ENCODE results near the gene RNGTT. TPM values are rescaled to one million over a fixed set of nuclear protein-coding genes. Genes with fewer than 3 reads are reported as not detected.

RNGTT gene
- polyA plus RNA-seq, 1 donor (not counting 4 experiments of a cell fraction or from before 2014, with no cell fraction given) = 9.7 TPM

DNA sequence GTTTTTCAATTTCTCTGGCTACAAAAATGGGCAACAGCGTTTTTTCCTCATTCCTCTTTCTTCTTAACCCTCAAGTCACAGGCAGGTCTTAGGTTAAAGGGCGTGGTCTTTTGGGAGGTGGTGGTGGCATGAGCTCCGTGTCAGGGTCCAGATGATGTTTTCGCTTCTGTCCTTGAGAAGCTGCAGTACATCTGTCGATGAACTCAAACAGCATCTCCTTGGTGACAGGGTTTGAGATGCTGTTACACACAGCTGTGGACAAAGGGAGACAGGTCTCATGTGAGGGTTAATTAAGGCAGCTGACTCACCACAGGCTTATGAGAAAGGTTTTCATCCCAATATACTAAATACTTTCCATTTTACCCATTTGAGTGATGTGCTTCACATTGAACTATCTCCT, 350.8 kb downstream of the RNGTT start:
- Histone ChIP-seq H4K20me1 (ENCODE audit: control insufficient read depth, extremely low read depth, insufficient read depth, low read length) (no peaks in the 10 kb centered on the region), H3K27ac (ENCODE audit: control insufficient read depth, insufficient read depth, low read length) (no peak overlapping the region), H3K9me1 (ENCODE audit: control insufficient read depth, extremely low read depth, insufficient read depth, low read length) (no peaks in the 10 kb centered on the region), H3K4me3 (ENCODE audit: control insufficient read depth in 2 of 3, extremely low read depth in 1 of 3, insufficient read depth in 2 of 3, low read depth in 1 of 3, low read length in 3 of 3) (no peak overlapping the region), H3K9me3 (ENCODE audit: control insufficient read depth, low read depth, low read length) (no peaks in the 10 kb centered on the region), H3K36me3 (ENCODE audit: control insufficient read depth in 2 of 2, extremely low read depth in 1 of 2, insufficient read depth in 2 of 2, low read length in 2 of 2) (peaks cover 0 to 1% of the 10 kb centered on the region in 2 experiments), H3K4me1 (ENCODE audit: control insufficient read depth, extremely low read depth, insufficient read depth, low read length) (no peaks in the 10 kb centered on the region), H3K9ac (ENCODE audit: control insufficient read depth, extremely low read depth, insufficient read depth, low read length) (no peak overlapping the region), H3K79me2 (ENCODE audit: control insufficient read depth, insufficient read depth, low read length) (no peaks in the 10 kb centered on the region), H3K27me3 (ENCODE audit: control insufficient read depth, extremely low read depth, insufficient read depth, low read length) (no peaks in the 10 kb centered on the region), H2AFZ (ENCODE audit: control insufficient read depth, low read length) (no peak overlapping the region), H3K4me2 (ENCODE audit: control insufficient read depth, extremely low read depth, insufficient read depth, low read depth, low read length) (no peak overlapping the region)
- FAIRE-seq (no peak), DNase-seq (ENCODE audit: low read depth, low spot score) (no peak)
- dilution Hi-C loops (cut with MboI; ENCODE audit: extremely low pct_ligation_motif_present, low sequenced_read_pairs) = no loop called here
- TF ChIP-seq EZH2 (IDR thresholded peaks at IDR 0.05; ENCODE audit: low read length) = no peak
- TF ChIP-seq, protein P1, sequence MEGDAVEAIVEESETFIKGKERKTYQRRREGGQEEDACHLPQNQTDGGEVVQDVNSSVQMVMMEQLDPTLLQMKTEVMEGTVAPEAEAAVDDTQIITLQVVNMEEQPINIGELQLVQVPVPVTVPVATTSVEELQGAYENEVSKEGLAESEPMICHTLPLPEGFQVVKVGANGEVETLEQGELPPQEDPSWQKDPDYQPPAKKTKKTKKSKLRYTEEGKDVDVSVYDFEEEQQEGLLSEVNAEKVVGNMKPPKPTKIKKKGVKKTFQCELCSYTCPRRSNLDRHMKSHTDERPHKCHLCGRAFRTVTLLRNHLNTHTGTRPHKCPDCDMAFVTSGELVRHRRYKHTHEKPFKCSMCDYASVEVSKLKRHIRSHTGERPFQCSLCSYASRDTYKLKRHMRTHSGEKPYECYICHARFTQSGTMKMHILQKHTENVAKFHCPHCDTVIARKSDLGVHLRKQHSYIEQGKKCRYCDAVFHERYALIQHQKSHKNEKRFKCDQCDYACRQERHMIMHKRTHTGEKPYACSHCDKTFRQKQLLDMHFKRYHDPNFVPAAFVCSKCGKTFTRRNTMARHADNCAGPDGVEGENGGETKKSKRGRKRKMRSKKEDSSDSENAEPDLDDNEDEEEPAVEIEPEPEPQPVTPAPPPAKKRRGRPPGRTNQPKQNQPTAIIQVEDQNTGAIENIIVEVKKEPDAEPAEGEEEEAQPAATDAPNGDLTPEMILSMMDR (optimal IDR thresholded peaks at IDR 0.05 in 1 of 3, IDR thresholded peaks at IDR 0.05 in 1 of 3, conservative IDR thresholded peaks at IDR 0.05 in 1 of 3; ENCODE audit: extremely low read depth in 1 of 3, insufficient read depth in 2 of 3, low read length in 3 of 3) = no peak

DNA sequence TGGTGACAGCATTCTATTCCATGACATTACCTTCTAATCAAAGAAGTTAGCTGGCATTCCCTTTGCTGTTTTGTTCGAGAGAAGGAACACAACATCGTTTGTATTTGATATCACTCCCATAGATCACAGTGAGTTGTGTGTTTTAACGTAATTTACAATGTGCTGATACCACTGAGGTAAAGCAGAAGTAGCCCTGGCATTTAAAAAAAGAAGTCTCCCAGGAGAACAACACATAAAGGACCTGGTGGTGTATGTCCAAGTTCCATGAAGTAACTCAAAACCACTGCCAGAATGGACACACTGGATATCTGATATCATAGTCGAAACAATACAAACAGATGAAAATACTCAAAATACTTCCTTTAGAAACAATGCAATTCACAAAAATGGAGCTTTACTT, 351.7 kb downstream of the RNGTT start:
- dilution Hi-C loops (cut with MboI; ENCODE audit: extremely low pct_ligation_motif_present, low sequenced_read_pairs) = no loop called here
- no peak overlapping the region for H3K27ac ChIP-seq (ENCODE audit: control insufficient read depth, insufficient read depth, low read length)
- no peak overlapping the region for H3K4me3 ChIP-seq (ENCODE audit: control insufficient read depth in 2 of 3, extremely low read depth in 1 of 3, insufficient read depth in 2 of 3, low read depth in 1 of 3, low read length in 3 of 3)
- no peak overlapping the region for H3K9ac ChIP-seq (ENCODE audit: control insufficient read depth, extremely low read depth, insufficient read depth, low read length)
- TF ChIP-seq, protein P1 (optimal IDR thresholded peaks at IDR 0.05 in 1 of 3, IDR thresholded peaks at IDR 0.05 in 1 of 3, conservative IDR thresholded peaks at IDR 0.05 in 1 of 3; ENCODE audit: extremely low read depth in 1 of 3, insufficient read depth in 2 of 3, low read length in 3 of 3) = no peak
- no peak for TF ChIP-seq EZH2 (IDR thresholded peaks at IDR 0.05; ENCODE audit: low read length)
- no peaks in the 10 kb centered on the region for H3K4me1 ChIP-seq (ENCODE audit: control insufficient read depth, extremely low read depth, insufficient read depth, low read length)
- no peak for DNase-seq (ENCODE audit: low read depth, low spot score)
- H4K20me1 ChIP-seq (ENCODE audit: control insufficient read depth, extremely low read depth, insufficient read depth, low read length) = no peaks in the 10 kb centered on the region
- H3K36me3 ChIP-seq (ENCODE audit: control insufficient read depth in 2 of 2, extremely low read depth in 1 of 2, insufficient read depth in 2 of 2, low read length in 2 of 2) = peaks cover 0 to 1% of the 10 kb centered on the region in 2 experiments
- H3K27me3 ChIP-seq (ENCODE audit: control insufficient read depth, extremely low read depth, insufficient read depth, low read length) = no peaks in the 10 kb centered on the region
- no peaks in the 10 kb centered on the region for H3K9me3 ChIP-seq (ENCODE audit: control insufficient read depth, low read depth, low read length)
- no peak overlapping the region for H3K4me2 ChIP-seq (ENCODE audit: control insufficient read depth, extremely low read depth, insufficient read depth, low read depth, low read length)
- no peaks in the 10 kb centered on the region for H3K9me1 ChIP-seq (ENCODE audit: control insufficient read depth, extremely low read depth, insufficient read depth, low read length)
- H3K79me2 ChIP-seq (ENCODE audit: control insufficient read depth, insufficient read depth, low read length) = no peaks in the 10 kb centered on the region
- H2AFZ ChIP-seq (ENCODE audit: control insufficient read depth, low read length) = no peak overlapping the region
- no peak for FAIRE-seq
